K562 (cell line): ENCODE results near the gene CATSPER4.
"Not testable (repeated sequence)": the region's sequence is repeated elsewhere in the genome, so short reads cannot be mapped to it uniquely, and the experiment has no call there.

ENCODE experiments used
- CTCF ChIP-seq, 3 experiments: IDR thresholded peaks in 2 of 3; conservative IDR thresholded peaks in 1 of 3; 2 replicates each; pipeline ENCODE4 v1.5.1; 2011 to 2012; ENCODE audit warnings: low read length in 3 of 3, mild to moderate bottlenecking in 3 of 3, control low read depth in 2 of 3, improper control_type of control experiment in 1 of 3, inconsistent platforms in 1 of 3, low read depth in 1 of 3, mixed read lengths in 1 of 3, moderate library complexity in 1 of 3; ENCODE audit not compliant: insufficient read depth in 2 of 3
- NFYB ChIP-seq: IDR thresholded peaks from 2 replicates; pipeline ENCODE4 v1.6.1; 2011; ENCODE audit warnings: mild to moderate bottlenecking, moderate library complexity; ENCODE audit not compliant: insufficient read length; ENCODE audit errors: extremely low read depth
- POLR2AphosphoS2 ChIP-seq: IDR thresholded peaks from 2 replicates; pipeline ENCODE4 v1.6.1; 2012; ENCODE audit warnings: low read length, improper control_type of control experiment
- ZNF121 ChIP-seq: sonication (generic); formaldehyde crosslinking; conservative IDR thresholded peaks from 2 replicates; pipeline ENCODE4 v1.8.0; 2022; ENCODE audit warnings: missing genetic modification reagents
- ZSCAN29 ChIP-seq: fragments of 450-650 bp; IDR thresholded peaks from 2 replicates; pipeline ENCODE4 v1.6.1; 2017
- ZZZ3 ChIP-seq: fragments of 450-650 bp; IDR thresholded peaks from 2 replicates; pipeline ENCODE4 v1.6.1; 2016; ENCODE audit warnings: antibody characterized with exemption, mild to moderate bottlenecking, moderate library complexity

- TF ChIP-seq CTCF (IDR thresholded peaks at IDR 0.05 in 2 of 3, conservative IDR thresholded peaks at IDR 0.05 in 1 of 3; ENCODE audit: insufficient read depth in 2 of 3, low read depth in 1 of 3, low read length in 3 of 3); NFYB; ZNF121; POLR2AphosphoS2; ZZZ3; ZSCAN29: not testable (repeated sequence)
Measured at GRCh38 chr1:26230682-26231081, 40.3 kb downstream of the CATSPER4 start.
